ENCODE data around the gene LHX5. TPM values are rescaled to one million over a fixed set of nuclear protein-coding genes. Genes with fewer than 3 reads are reported as not detected.

LHX5 gene
- total RNA-seq, 1 donor from 2014 or later, result 0.25 TPM

DNA sequence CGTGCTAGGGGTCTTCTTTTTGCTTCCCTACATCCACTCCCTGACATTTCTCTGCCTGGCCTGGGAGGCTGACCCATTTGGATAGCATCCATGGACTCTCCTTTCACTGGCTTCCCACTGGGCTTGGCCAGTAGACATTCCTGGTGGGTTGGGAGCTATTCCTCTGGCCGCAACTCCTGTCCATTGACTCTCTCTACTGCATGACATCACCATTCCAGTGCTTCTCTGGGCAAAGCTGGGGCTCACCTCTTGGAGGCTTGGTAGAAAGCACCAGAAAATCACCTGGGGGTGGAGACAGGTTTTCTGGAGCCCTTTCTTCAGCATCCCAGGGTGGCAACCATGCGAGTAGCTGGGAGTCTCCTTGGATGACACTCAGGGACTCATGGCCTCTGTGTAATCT, 16.7 kb upstream of the LHX5 start:
- H3K27ac ChIP-seq (ENCODE audit: low read depth, low read length), result no peak overlapping the region
- H3K4me1 Mint-ChIP-seq (ENCODE audit: low read depth, unreplicated experiment), result no peaks in the 10 kb centered on the region
- no peak for DNase-seq (ENCODE audit: low read depth)
- TF ChIP-seq, protein P1, sequence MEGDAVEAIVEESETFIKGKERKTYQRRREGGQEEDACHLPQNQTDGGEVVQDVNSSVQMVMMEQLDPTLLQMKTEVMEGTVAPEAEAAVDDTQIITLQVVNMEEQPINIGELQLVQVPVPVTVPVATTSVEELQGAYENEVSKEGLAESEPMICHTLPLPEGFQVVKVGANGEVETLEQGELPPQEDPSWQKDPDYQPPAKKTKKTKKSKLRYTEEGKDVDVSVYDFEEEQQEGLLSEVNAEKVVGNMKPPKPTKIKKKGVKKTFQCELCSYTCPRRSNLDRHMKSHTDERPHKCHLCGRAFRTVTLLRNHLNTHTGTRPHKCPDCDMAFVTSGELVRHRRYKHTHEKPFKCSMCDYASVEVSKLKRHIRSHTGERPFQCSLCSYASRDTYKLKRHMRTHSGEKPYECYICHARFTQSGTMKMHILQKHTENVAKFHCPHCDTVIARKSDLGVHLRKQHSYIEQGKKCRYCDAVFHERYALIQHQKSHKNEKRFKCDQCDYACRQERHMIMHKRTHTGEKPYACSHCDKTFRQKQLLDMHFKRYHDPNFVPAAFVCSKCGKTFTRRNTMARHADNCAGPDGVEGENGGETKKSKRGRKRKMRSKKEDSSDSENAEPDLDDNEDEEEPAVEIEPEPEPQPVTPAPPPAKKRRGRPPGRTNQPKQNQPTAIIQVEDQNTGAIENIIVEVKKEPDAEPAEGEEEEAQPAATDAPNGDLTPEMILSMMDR (IDR thresholded peaks at IDR 0.05; ENCODE audit: insufficient read depth, low read depth, low read length), result no peak
- no peak for TF ChIP-seq EZH2 (IDR thresholded peaks at IDR 0.05; ENCODE audit: insufficient read depth, low read length)
- no peaks in the 10 kb centered on the region for H3K9me3 ChIP-seq (ENCODE audit: insufficient read depth, low read depth, low read length)
- no peaks in the 10 kb centered on the region for H3K4me1 ChIP-seq (ENCODE audit: insufficient read depth, low read length)
- no peak overlapping the region for H3K4me3 Mint-ChIP-seq (ENCODE audit: unreplicated experiment)
- no peak overlapping the region for H3K4me3 ChIP-seq (ENCODE audit: insufficient read depth, low read depth, low read length)
- H3K9me3 Mint-ChIP-seq (ENCODE audit: unreplicated experiment), result peaks cover 26% of the 10 kb centered on the region
- no peaks in the 10 kb centered on the region for H3K79me2 ChIP-seq (ENCODE audit: insufficient read depth, low read length)
- no peak overlapping the region for H2AFZ ChIP-seq (ENCODE audit: low read depth, low read length)
- no peaks in the 10 kb centered on the region for H3K36me3 ChIP-seq (ENCODE audit: insufficient read depth, low read length)
- no peak overlapping the region for H3K9ac ChIP-seq (ENCODE audit: low read length)
- peaks cover 72% of the 10 kb centered on the region for H3K27me3 Mint-ChIP-seq (ENCODE audit: low read depth, unreplicated experiment)
- H3K36me3 Mint-ChIP-seq (ENCODE audit: low read depth, unreplicated experiment), result no peaks in the 10 kb centered on the region
- no peak overlapping the region for H3K27ac Mint-ChIP-seq (ENCODE audit: unreplicated experiment)
- H4K20me1 ChIP-seq (ENCODE audit: insufficient read depth, low read length), result no peaks in the 10 kb centered on the region
- FAIRE-seq, result no peak
- no peak overlapping the region for H3K4me2 ChIP-seq (ENCODE audit: low read length)
- peaks cover 6% of the 10 kb centered on the region for H3K27me3 ChIP-seq (ENCODE audit: insufficient read depth, low read length)

DNA sequence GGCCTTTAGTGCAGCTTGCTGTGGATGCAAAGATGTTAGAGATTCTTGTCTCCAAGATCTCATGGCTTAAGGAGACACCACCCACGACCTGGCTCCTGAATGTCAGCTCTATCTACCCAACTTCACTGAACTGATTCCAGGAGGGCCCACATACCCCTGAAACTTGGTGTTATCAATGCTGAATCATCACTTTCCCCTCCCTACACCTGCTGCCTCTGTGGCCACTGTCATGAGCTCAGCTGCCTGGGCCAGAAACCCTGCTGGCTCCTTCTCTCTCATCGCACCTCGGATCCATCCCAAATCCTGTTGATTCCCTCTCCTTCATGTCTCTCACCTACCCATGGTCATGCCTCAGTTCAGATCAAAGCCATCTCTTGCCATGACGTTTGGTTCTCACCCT, 15.1 kb upstream of the LHX5 start:
- Histone ChIP-seq H4K20me1 (ENCODE audit: insufficient read depth, low read length) (no peaks in the 10 kb centered on the region), H3K27ac (ENCODE audit: low read depth, low read length) (no peak overlapping the region), H2AFZ (ENCODE audit: low read depth, low read length) (no peak overlapping the region), H3K79me2 (ENCODE audit: insufficient read depth, low read length) (no peaks in the 10 kb centered on the region), H3K4me3 (ENCODE audit: insufficient read depth, low read depth, low read length) (no peak overlapping the region), H3K4me1 (ENCODE audit: insufficient read depth, low read length) (no peaks in the 10 kb centered on the region), H3K9me3 (ENCODE audit: insufficient read depth, low read depth, low read length) (no peaks in the 10 kb centered on the region), H3K4me2 (ENCODE audit: low read length) (no peak overlapping the region), H3K36me3 (ENCODE audit: insufficient read depth, low read length) (no peaks in the 10 kb centered on the region), H3K27me3 (ENCODE audit: insufficient read depth, low read length) (peaks cover 6% of the 10 kb centered on the region), H3K9ac (ENCODE audit: low read length) (no peak overlapping the region)
- Mint-ChIP-seq H3K27me3 (ENCODE audit: low read depth, unreplicated experiment) (peaks cover 80% of the 10 kb centered on the region), H3K4me1 (ENCODE audit: low read depth, unreplicated experiment) (no peaks in the 10 kb centered on the region), H3K27ac (ENCODE audit: unreplicated experiment) (no peak overlapping the region), H3K9me3 (ENCODE audit: unreplicated experiment) (peaks cover 21% of the 10 kb centered on the region), H3K36me3 (ENCODE audit: low read depth, unreplicated experiment) (no peaks in the 10 kb centered on the region), H3K4me3 (ENCODE audit: unreplicated experiment) (no peak overlapping the region)
- DNase-seq (ENCODE audit: low read depth), result no peak
- no peak for FAIRE-seq
- no peak for TF ChIP-seq EZH2 (IDR thresholded peaks at IDR 0.05; ENCODE audit: insufficient read depth, low read length)
- TF ChIP-seq, protein P1 (IDR thresholded peaks at IDR 0.05; ENCODE audit: insufficient read depth, low read depth, low read length), result no peak

DNA sequence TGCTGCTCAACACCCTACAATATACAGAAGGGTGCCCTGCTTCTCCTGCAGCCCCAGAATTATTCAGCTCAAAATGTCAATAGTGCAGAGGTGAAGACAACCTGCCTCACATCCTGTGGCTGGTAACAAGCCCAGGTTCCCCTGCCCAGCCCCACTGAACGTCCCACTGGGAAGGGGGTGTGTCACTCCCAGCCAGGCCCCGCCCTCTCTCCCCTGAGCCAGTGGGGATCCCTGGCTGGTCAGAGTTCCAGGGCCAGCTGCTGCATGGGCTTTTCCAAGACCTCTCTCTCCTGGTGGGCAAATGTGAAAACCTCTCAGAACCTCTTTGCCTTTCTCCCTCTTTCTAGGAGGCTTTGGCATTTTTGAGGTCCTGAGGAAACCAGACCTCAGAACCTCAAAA, 13.7 kb upstream of the LHX5 start:
- no peak overlapping the region for H3K27ac ChIP-seq (ENCODE audit: low read depth, low read length)
- H2AFZ ChIP-seq (ENCODE audit: low read depth, low read length), result no peak overlapping the region
- Mint-ChIP-seq H3K9me3 (ENCODE audit: unreplicated experiment) (peaks cover 17% of the 10 kb centered on the region), H3K27ac (ENCODE audit: unreplicated experiment) (no peak overlapping the region), H3K4me3 (ENCODE audit: unreplicated experiment) (no peak overlapping the region), H3K27me3 (ENCODE audit: low read depth, unreplicated experiment) (peaks cover 83% of the 10 kb centered on the region), H3K4me1 (ENCODE audit: low read depth, unreplicated experiment) (no peaks in the 10 kb centered on the region), H3K36me3 (ENCODE audit: low read depth, unreplicated experiment) (no peaks in the 10 kb centered on the region)
- H3K4me2 ChIP-seq (ENCODE audit: low read length), result no peak overlapping the region
- H3K9ac ChIP-seq (ENCODE audit: low read length), result no peak overlapping the region
- H3K9me3 ChIP-seq (ENCODE audit: insufficient read depth, low read depth, low read length), result no peaks in the 10 kb centered on the region
- no peak overlapping the region for H3K4me3 ChIP-seq (ENCODE audit: insufficient read depth, low read depth, low read length)
- H3K4me1 ChIP-seq (ENCODE audit: insufficient read depth, low read length), result no peaks in the 10 kb centered on the region
- TF ChIP-seq, protein P1 (IDR thresholded peaks at IDR 0.05; ENCODE audit: insufficient read depth, low read depth, low read length), result no peak
- no peak for TF ChIP-seq EZH2 (IDR thresholded peaks at IDR 0.05; ENCODE audit: insufficient read depth, low read length)
- DNase-seq (ENCODE audit: low read depth) (no peak), FAIRE-seq (no peak)
- H3K27me3 ChIP-seq (ENCODE audit: insufficient read depth, low read length), result peaks cover 11% of the 10 kb centered on the region
- H3K79me2 ChIP-seq (ENCODE audit: insufficient read depth, low read length), result no peaks in the 10 kb centered on the region
- no peaks in the 10 kb centered on the region for H3K36me3 ChIP-seq (ENCODE audit: insufficient read depth, low read length)
- no peaks in the 10 kb centered on the region for H4K20me1 ChIP-seq (ENCODE audit: insufficient read depth, low read length)

Measured in astrocyte (in vitro differentiated cells and primary cell).